Islet precursor cell (in vitro differentiated cells): ENCODE measurements around the gene NEGR1.

Experiments
- DNase-seq: peaks from one replicate; pipeline ENCODE4 v3.0.0-alpha.2; 2018

Gene NEGR1

DNA sequence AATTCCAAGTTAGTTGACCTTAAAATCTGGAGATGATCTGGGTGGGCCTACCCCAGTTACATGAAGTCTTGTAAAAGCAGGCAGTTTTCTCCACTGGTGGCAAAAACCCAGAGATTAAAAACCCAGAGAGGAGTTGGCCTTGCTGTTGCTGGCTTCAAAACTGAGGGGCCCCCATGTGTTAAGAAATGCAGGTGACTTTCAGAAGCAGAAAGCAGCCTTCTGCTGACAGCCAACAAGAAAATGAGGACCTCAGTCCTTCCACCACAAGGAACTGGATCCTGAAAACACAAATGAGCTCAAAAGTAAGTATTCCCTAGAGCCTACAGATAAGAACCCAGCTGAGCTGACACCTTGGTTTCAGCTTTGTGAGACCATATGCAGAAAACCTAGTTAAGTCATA is 857.8 kb downstream of the NEGR1 start:
- no peak for DNase-seq

- DNase-seq, result no peak
These were observed 860.1 kb downstream of the NEGR1 start for GRCh38 chr1:71422221-71422620.

DNA sequence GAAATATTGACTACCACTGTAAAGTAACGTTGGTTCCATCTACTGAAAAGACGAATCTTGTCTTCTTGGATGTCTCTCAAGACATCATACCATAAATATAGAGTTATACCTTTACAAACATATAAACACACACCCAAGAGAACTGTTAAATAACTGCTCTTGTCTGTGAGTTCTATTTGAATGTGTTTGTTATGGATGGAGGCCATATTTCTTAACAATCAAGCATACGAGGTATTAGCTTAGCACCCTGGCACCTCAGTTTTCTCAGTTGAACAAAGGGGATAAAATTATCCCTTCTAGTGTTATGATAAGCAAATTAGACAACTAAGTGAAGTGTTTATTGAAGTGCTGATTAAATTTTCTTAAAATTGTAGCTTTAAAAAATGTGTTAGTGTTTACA is 864.9 kb downstream of the NEGR1 start:
- no peak for DNase-seq

DNA sequence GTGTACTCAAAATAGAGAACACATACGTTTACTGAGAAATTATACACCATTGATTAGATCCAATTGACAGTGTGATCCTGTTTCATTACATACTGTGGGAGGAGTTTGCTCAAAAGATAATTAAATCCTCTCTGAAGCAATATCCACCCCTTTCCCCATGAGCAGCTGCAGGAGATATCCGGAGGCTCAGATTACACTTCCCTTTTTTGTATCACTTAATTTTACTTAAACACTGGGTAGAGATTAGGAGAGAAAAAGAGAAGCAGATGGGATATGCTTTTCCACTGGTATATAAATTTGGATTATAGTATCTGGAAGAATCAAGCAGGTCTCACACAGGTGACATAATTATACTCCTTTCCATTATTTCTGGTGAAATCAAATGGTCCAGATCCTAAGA is 868.2 kb downstream of the NEGR1 start:
- DNase-seq, result no peak

- DNase-seq, result no peak
These were observed 868.7 kb downstream of the NEGR1 start for GRCh38 chr1:71413441-71414175.

GRCh38 chr1:71400050-71400449 is 882.3 kb downstream of the NEGR1 start:
- DNase-seq, result no peak

- DNase-seq, result no peak
These were observed 882.7 kb downstream of the NEGR1 start for GRCh38 chr1:71399594-71399993.

DNA sequence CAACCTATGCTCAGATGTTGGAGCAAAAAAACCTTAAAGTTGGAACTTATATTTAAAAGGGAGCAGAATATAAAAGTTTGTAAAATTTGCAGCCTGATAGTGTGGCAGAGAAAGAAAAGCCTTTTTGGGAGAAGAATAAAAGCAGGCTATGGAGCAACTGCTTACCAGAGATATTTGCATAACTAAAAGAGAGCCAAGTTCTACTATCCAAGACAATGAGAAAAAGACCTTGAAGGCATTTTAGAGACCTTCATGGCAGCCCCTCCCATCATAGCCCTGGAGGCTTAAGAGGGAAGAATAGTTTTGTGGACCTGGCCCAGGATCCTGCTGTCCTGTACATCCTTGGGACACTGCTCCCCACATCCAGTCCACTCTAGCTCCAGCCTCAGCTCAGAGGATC is 889.0 kb downstream of the NEGR1 start:
- DNase-seq, result no peak

- DNase-seq, result no peak
These were observed 891.8 kb downstream of the NEGR1 start for GRCh38 chr1:71390518-71390917.

DNA sequence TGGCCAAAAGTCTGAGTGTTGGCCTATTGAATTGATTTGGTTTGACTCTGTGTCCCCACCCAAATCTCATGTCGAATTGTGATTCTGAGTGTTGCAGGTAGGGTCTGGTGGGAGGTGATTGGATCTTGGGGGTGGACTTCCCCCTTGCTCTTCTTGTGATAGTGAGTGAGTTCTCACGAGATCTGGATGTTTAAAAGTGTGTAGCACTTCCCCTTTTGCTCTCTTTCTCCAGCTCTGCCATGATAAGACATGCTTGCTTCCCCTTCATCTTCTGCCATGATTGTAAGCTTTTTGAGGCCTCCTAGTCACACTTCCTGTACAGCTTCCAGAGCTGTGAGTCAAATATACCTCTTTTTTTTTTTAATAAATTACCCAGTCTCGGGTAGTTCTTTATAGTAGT is 904.5 kb downstream of the NEGR1 start:
- no peak for DNase-seq

- DNase-seq, result no peak
These were observed 909.8 kb downstream of the NEGR1 start for GRCh38 chr1:71372496-71372895.

DNA sequence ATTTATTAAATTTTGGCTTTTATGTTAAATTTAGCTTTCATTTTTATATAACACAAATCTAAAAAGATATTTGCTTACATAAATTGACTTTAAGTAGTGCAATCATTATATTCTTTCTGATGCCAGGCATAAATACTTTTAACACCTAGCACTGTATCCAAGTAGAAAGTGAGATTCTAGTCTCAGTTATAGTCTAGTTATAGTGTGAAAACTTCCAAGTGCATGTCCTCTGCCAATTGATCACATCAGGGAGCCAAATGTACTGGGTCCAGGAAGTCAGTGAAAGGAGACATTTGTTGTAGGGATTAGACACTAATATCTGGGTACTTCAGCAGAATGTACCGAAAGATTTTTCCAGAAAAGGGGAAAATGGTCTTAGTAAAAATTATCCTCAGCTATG is 910.8 kb downstream of the NEGR1 start:
- no peak for DNase-seq

GRCh38 chr1:71364236-71364635 is 918.1 kb downstream of the NEGR1 start:
- no peak for DNase-seq

- DNase-seq, result no peak
These were observed 919.6 kb downstream of the NEGR1 start for GRCh38 chr1:71362691-71363090.

DNA sequence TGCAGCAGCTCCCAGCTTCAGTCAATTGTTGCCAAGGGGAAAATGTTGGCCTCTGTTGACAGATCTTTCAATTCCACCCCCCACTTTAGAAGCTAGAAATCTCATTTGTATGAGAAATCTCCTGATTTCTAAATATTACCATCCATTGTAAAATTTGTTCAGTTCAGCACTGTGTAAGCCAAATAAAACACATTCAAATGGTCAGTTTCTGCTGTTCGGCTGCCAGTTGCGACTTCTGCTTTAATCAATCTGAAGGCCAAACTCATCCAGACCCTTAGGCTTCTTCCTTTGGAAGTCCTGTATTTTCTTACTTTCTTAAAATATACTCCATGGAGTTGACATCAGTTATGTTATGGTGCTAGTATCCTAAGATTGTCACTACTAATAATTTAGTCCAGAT is 920.3 kb downstream of the NEGR1 start:
- no peak for DNase-seq

- peak; percentile 83 for DNase-seq
These were observed 924.6 kb downstream of the NEGR1 start for GRCh38 chr1:71357708-71358107.

DNA sequence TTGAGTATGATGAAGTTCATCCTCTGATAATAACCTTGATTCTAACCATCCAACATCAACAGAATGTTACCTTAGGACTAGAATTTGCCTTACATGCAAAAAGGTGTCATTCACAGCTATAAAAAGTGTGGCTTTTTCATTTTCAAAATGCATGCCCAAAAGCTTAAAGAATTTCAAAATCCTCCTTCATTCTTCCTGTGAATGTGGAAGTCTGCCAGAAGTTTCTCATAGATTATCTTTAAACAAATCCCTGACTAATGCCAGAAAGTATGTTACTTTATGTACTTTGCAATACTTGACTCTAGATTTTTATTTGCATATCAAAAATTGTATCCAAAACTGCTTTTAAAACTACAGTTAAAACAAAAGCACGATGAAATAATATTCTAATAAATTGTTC is 930.9 kb downstream of the NEGR1 start:
- DNase-seq, result no peak

DNA sequence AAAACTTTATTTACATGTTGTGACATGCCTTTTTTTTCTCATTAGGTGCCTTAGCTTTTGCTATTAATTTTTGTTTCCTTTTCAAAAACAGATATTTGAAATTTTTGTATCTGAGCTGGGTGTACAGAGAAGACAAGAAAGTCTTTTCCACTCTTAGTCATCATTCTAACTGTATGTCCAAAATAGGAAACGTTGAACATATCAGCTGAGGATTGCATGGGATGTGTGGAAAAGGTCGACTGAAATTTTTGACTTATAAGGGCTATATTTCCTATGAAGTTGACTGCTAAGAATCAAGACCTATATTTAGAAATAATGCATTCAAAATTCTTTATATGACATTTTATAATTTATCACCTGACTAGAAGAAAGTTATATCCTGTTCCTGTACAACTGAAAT is 931.5 kb downstream of the NEGR1 start:
- DNase-seq, result no peak

DNA sequence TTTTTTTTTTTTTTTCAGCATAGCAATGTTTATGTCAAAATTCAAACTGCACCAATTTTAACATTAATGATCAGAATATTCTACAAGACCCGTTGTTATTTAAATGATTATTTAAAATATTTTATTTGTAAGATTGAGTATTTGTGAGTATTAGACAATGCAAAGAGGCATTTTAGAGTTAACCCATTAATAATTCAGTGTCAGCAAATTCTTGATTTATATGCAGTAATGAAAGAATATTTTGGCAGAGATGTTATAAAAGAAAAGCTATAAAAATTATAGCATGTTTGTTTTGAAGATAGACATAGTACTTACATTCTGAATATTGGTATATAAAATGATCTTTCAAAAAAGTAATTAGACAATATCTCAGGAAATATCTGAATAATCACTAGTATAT is 932.0 kb downstream of the NEGR1 start:
- DNase-seq, result no peak
